GM12878 (cell line): ENCODE results near the gene EFCAB3.

ENCODE experiments used
- SPI1 ChIP-seq: IDR thresholded peaks from 2 replicates; pipeline ENCODE4 v1.6.1; 2011; ENCODE audit warnings: low read depth, mild to moderate bottlenecking, low read length, moderate library complexity, borderline replicate concordance; ENCODE audit not compliant: insufficient read depth
- TF ChIP-seq, protein P1 (sequence below), 3 experiments: IDR thresholded peaks in 2 of 3; conservative IDR thresholded peaks in 1 of 3; 2 replicates each; pipeline ENCODE4 v1.5.1; 2011; ENCODE audit warnings: low read depth in 3 of 3, low read length in 3 of 3, mild to moderate bottlenecking in 3 of 3, control low read depth in 2 of 3, moderate library complexity in 2 of 3, inconsistent platforms in 1 of 3, mixed read lengths in 1 of 3; ENCODE audit not compliant: control insufficient read depth in 2 of 3, insufficient read depth in 1 of 3; ENCODE audit errors: extremely low read depth in 1 of 3

DNA sequence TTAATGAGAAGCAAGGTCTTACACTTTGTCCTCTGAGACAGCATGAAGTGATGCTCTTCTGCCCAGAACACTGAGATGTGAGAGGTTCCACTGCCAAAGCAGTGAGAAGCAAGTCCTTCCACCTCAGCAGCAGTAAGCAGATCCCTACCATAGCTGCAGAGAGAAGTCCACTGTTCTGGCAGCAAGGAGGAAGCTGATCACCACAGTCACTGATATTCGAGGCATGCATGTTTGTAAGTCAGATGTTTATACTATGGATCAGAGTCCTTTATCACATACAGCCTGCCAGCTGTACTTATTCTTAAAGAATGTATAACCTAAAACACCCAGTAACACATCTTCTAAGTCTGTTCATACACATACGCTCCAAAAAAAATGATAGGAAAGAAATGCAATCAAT lies 25.1 kb downstream of the EFCAB3 start:
- TF ChIP-seq, protein P1, sequence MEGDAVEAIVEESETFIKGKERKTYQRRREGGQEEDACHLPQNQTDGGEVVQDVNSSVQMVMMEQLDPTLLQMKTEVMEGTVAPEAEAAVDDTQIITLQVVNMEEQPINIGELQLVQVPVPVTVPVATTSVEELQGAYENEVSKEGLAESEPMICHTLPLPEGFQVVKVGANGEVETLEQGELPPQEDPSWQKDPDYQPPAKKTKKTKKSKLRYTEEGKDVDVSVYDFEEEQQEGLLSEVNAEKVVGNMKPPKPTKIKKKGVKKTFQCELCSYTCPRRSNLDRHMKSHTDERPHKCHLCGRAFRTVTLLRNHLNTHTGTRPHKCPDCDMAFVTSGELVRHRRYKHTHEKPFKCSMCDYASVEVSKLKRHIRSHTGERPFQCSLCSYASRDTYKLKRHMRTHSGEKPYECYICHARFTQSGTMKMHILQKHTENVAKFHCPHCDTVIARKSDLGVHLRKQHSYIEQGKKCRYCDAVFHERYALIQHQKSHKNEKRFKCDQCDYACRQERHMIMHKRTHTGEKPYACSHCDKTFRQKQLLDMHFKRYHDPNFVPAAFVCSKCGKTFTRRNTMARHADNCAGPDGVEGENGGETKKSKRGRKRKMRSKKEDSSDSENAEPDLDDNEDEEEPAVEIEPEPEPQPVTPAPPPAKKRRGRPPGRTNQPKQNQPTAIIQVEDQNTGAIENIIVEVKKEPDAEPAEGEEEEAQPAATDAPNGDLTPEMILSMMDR (IDR thresholded peaks at IDR 0.05 in 2 of 3, conservative IDR thresholded peaks at IDR 0.05 in 1 of 3; ENCODE audit: control insufficient read depth in 2 of 3, extremely low read depth in 1 of 3, insufficient read depth in 1 of 3, low read depth in 3 of 3, low read length in 3 of 3), result no peak
- TF ChIP-seq SPI1, result no peak
